AG04450 (cell line): ENCODE measurements around the gene TMC4. TPM values are rescaled to one million over a fixed set of nuclear protein-coding genes. Genes with fewer than 3 reads are reported as not detected.
A peak's percentile ranks its signal among the peaks of the same experiment; 100 is the strongest.

Experiments used
- CTCF ChIA-PET: fragments of 300-600, 350-600 bp; formaldehyde crosslinking; extraction: SDS; loops from one replicate; lab custom pipeline; 2022; ENCODE audit warnings: antibody characterized with exemption, inconsistent platforms; lab: Charles Lee
- POLR2A ChIA-PET: fragments of 350-600 bp; formaldehyde crosslinking; extraction: SDS; loops from one replicate; lab custom pipeline; 2021; ENCODE audit warnings: antibody characterized with exemption, inconsistent platforms; lab: Yijun Ruan, JAX
- DNase-seq: peaks from one replicate; pipeline ENCODE4 v3.0.0-alpha.2; 2011; ENCODE audit warnings: low read depth, low spot score
- H3K27ac ChIP-seq: one replicate; pipeline ENCODE4 v1.5.1; 2012; ENCODE audit warnings: low read depth, low read length, control low read depth
- H3K27me3 ChIP-seq: one replicate; pipeline ENCODE4 v1.6.0; 2012; ENCODE audit warnings: low read length; ENCODE audit not compliant: control insufficient read depth, insufficient read depth
- H3K4me3 ChIP-seq: 2 replicates; pipeline ENCODE4 v1.5.1; 2011; ENCODE audit warnings: mild to moderate bottlenecking, low read depth, low read length, control low read depth
- H3K9me3 ChIP-seq: 2 replicates; pipeline ENCODE4 v1.5.1; 2012; ENCODE audit warnings: low read length; ENCODE audit not compliant: control insufficient read depth, insufficient read depth
- CTCF ChIP-seq: IDR thresholded peaks from 2 replicates; pipeline ENCODE4 v1.5.1; 2011; ENCODE audit warnings: low read depth, low read length, control low read depth, inconsistent platforms
- polyA plus RNA-seq: library from polyadenylated mRNA; depleted of rRNA; stranded (reverse); fragments of >200 nt; gene quantifications from 2 replicates; pipeline ENCODE4 v1.2.3, GENCODE V29; 2011

Gene TMC4
- polyA plus RNA-seq, 1 experiment: 1.5 TPM

- peak; percentile 100 for DNase-seq
- H3K4me3 ChIP-seq: peak within 1 kb of the TSS; percentile 97
- TF ChIP-seq CTCF: peak; percentile 31
- H3K9me3 ChIP-seq: peaks cover 11% of the 10 kb centered on the region; the same call in 1 of the 2 replicates
- no peaks in the 10 kb centered on the region for H3K27me3 ChIP-seq
- POLR2A ChIA-PET: interaction anchor here (0.9 to 2.5 kb wide), 9 partner anchors 9 to 289 kb away, joined by 3 to 16 read pairs (median 5); partner anchors contain the start of genes CNOT3, LENG8, MBOAT7 and PRPF31
- CTCF ChIA-PET: interaction anchor here (0.7 to 1.7 kb wide), 4 partner anchors 10 to 29 kb away, joined by 3 to 6 read pairs (median 4); partner anchors contain the start of genes CNOT3 and TMC4
- H3K27ac ChIP-seq: peak within 1 kb of the TSS; percentile 97
Measured at GRCh38 chr19:54159352-54160181, 13.4 kb downstream of the TMC4 start, which contains the start of gene LENG1. LENG1 (minus strand) TSS chr19:54159721; CDS start chr19:54159695, 26 bp downstream.

- DNase-seq: no peak
- peak overlapping the region; percentile 68 for H3K27ac ChIP-seq
- peak overlapping the region; percentile 97 for H3K4me3 ChIP-seq
- POLR2A ChIA-PET: interaction anchor here (0.6 to 2.5 kb wide), 9 partner anchors 9 to 1101 kb away, joined by 3 to 16 read pairs (median 3); partner anchors contain the start of genes CNOT3, LENG8, MYADM and PRPF31
- H3K27me3 ChIP-seq: no peaks in the 10 kb centered on the region
- CTCF ChIA-PET: interaction anchor here (1.5 to 1.7 kb wide), 2 partner anchors 15 to 21 kb away, joined by 4 to 6 read pairs; partner anchors contain the start of genes CNOT3 and TMC4
- no peak for TF ChIP-seq CTCF
- H3K9me3 ChIP-seq: peaks cover 7% of the 10 kb centered on the region; the same call in 1 of the 2 replicates
Measured at GRCh38 chr19:54158812-54159351, 14.1 kb downstream of the TMC4 start.

DNA sequence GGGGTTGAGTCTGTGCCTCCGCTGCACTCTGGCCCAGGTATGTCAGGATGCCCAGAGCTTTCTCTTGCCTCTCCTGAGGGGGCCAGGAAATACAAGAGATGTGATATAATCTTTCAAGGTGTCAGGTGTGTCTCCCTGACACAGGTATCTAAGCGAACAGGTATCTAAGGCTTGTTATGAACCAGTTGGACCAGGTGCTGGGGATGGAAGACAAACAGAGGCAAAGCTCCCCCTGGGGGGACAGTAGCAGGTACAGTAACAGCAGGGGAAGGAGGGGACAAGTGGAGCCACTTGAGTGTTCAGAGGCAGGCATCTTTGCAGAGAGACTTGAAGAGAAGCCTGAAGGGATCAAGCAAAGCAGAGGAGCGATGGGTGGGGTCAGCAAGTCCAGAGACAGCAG lies 16.0 kb downstream of the TMC4 start:
- Histone ChIP-seq H3K9me3 (no peaks in the 10 kb centered on the region), H3K27me3 (no peaks in the 10 kb centered on the region), H3K27ac (peak overlapping the region; percentile 21), H3K4me3 (no peak overlapping the region)
- POLR2A ChIA-PET: interaction anchor here (0.8 to 0.9 kb wide), 2 partner anchors 34 to 42 kb away, joined by 3 read pairs; partner anchors contain the start of gene TSEN34
- CTCF ChIA-PET: no interaction called here
- no peak for DNase-seq
- no peak for TF ChIP-seq CTCF

DNA sequence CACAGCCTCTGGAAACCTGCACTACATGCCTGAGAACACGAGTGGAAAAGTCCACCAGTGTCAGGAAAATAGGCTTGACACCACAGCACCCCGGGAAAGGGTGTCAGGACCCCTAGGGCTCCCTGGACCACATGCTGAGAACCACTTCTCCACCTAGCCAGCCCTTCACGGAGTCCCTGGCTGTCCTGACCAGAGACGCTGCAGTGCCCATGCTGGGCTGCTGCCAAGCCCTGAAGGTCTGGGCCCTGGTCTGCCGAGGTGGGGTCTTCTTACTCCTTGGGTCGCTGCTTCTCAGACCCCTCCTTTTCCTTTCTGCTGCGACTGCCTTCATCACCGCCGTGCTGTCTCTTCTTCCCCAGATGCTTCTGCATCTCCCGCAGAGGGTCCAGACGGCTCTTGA lies 16.5 kb downstream of the TMC4 start:
- POLR2A ChIA-PET: interaction anchor here (0.8 to 0.9 kb wide), 2 partner anchors 19 to 34 kb away, joined by 3 to 4 read pairs; partner anchors contain the start of genes CNOT3 and TSEN34
- CTCF ChIA-PET: no interaction called here
- Histone ChIP-seq H3K9me3 (no peaks in the 10 kb centered on the region), H3K4me3 (no peak overlapping the region), H3K27me3 (no peaks in the 10 kb centered on the region), H3K27ac (no peak overlapping the region)
- no peak for DNase-seq
- no peak for TF ChIP-seq CTCF
